Parathyroid adenoma (tissue), 2 donors: Measurements from ENCODE around the gene KCNQ1.

Experiments
- H2AFZ ChIP-seq: fragments of 300-600 bp; sonication (generic); one replicate; pipeline ENCODE4 v1.7.0; 2017; ENCODE audit warnings: antibody characterized with exemption, mild to moderate bottlenecking
- H3K27ac ChIP-seq: fragments of 300-600 bp; sonication (generic); one replicate; pipeline ENCODE4 v1.7.0; 2017
- H3K27me3 ChIP-seq: fragments of 300-600 bp; sonication (generic); one replicate; pipeline ENCODE4 v1.7.0; 2017; ENCODE audit warnings: low read length; ENCODE audit not compliant: control insufficient read depth, insufficient read depth
- H3K36me3 ChIP-seq: fragments of 300-600 bp; sonication (generic); one replicate; pipeline ENCODE4 v1.7.0; 2017; ENCODE audit warnings: low read length; ENCODE audit not compliant: control insufficient read depth, insufficient read depth
- H3K4me1 ChIP-seq: fragments of 300-600 bp; sonication (generic); one replicate; pipeline ENCODE4 v1.7.0; 2017; ENCODE audit warnings: control low read depth
- H3K4me2 ChIP-seq: fragments of 300-600 bp; sonication (generic); one replicate; pipeline ENCODE4 v1.7.0; 2017; ENCODE audit warnings: low read length
- H3K4me3 ChIP-seq: fragments of 300-600 bp; sonication (generic); one replicate; pipeline ENCODE4 v1.7.0; 2017; ENCODE audit warnings: low read depth, low read length
- H3K79me2 ChIP-seq: fragments of 300-600 bp; sonication (generic); one replicate; pipeline ENCODE4 v1.7.0; 2017; ENCODE audit warnings: control low read depth
- H3K9ac ChIP-seq: fragments of 300-600 bp; sonication (generic); one replicate; pipeline ENCODE4 v1.7.0; 2017; ENCODE audit warnings: mild to moderate bottlenecking
- H3K9me3 ChIP-seq: fragments of 300-600 bp; sonication (generic); one replicate; pipeline ENCODE4 v1.7.0; 2017; ENCODE audit warnings: low read length; ENCODE audit not compliant: control insufficient read depth
- CTCF ChIP-seq: fragments of 300-600 bp; sonication (generic); IDR thresholded peaks from one replicate; pipeline ENCODE4 v1.7.0; 2017; ENCODE audit warnings: antibody characterized with exemption, mild to moderate bottlenecking
- donor health status: primary hyperparathyroidism.

Gene KCNQ1

GRCh38 chr11:2729841-2730240 is 285.0 kb downstream of the KCNQ1 start:
- H3K9me3 ChIP-seq = no peaks in the 10 kb centered on the region
- no peak overlapping the region for H3K4me3 ChIP-seq
- no peaks in the 10 kb centered on the region for H3K27me3 ChIP-seq
- H3K79me2 ChIP-seq = no peaks in the 10 kb centered on the region
- no peak overlapping the region for H3K9ac ChIP-seq
- H3K4me2 ChIP-seq = no peak overlapping the region
- H3K27ac ChIP-seq = no peak overlapping the region
- no peak overlapping the region for H2AFZ ChIP-seq
- no peaks in the 10 kb centered on the region for H3K36me3 ChIP-seq
- TF ChIP-seq CTCF = no peak
- H3K4me1 ChIP-seq = no peaks in the 10 kb centered on the region

DNA sequence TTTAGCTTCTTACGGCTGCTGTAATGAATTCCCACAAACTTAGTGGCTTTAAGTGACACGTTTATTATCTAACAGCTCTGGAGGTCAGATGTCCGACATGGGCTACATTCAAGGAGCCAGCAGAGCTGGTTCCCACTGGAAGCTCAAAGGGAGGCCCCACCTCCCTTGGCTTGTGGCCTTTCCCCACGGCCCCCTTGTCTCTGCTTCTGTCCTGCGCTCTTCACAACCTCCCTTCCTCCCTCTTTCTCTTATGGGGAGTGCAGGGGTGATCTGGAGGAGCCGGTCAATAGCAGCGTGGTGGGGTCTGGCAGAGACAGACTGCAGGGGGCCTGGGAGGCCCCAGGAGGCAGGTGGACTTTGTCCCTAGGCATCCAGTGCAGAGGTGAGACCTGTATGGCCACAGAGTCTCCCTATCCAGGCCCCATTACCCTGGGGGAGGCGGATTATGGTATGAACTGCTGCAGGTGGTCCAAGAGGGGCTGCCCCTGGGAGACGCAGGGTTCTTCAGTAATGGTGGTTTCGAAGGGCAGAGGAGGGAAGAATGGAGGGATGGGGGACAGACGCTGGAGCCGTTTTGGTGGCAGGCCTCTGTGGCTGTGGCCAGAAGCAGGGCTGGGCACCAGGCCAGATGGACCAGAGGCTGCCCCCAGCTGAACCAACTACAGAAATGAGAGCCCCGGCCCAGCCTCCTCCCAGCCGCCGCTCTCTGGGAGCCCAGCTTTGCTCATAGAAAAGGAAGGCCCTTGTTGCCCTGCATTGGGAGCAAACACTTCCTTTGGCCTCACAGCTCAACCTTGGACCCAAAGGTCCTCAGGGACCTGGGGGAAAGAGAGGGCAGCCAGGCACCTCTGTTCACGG is 285.7 kb downstream of the KCNQ1 start:
- Histone ChIP-seq H3K9me3 (no peaks in the 10 kb centered on the region), H3K9ac (no peak overlapping the region), H3K4me1 (no peaks in the 10 kb centered on the region), H3K4me2 (no peak overlapping the region), H3K79me2 (no peaks in the 10 kb centered on the region), H3K36me3 (no peaks in the 10 kb centered on the region), H3K27ac (no peak overlapping the region), H3K27me3 (no peaks in the 10 kb centered on the region), H2AFZ (no peak overlapping the region), H3K4me3 (no peak overlapping the region)
- TF ChIP-seq CTCF = no peak

DNA sequence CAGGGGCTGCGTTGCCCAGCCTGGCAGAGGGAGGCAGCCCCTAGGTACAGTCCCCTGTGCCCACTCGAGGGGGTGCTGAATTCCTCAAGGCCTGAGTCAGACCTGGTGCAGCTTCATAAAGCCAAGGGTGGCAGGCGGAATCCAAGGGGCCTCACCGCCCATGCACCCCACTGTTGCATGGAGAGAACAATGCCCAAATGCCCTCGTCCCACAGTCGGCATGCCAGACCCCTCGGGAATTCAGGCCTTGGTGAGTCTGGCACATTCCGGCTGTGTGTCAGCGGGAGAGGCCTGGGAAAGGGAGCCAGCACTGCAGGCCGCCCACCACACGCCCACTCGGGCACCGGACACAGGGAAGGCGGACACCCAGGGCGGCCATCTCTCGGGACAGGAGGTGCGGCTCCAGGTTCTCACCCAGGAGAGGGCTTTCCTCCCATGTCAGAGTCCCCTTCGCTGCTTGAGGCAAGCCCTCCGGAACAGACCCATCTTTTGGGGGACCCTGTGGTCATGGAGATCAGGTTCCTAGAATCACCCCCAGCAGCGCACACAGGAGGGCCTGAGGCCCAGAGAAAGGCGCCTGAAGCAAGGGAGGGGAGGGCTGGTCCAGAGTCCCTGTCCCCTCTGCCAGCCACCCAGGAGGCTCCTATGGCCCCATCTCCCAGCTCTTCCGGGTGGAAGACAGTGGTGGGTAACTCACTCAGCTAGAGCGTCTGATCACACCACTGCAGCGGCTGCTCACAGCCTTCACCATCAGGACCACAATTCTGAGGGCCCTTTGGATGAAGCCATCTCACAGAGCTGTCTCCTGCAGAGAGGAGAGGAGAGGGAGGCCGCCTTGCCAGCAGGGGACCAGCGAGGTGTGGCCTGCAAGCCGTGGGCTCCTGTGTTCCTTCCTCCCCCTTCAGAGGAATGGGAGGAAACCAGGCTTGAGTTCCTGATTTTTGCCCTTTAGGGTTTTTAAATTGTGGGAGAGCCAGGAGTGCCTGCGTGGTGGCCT is 286.6 kb downstream of the KCNQ1 start:
- H3K36me3 ChIP-seq = no peaks in the 10 kb centered on the region
- no peaks in the 10 kb centered on the region for H3K9me3 ChIP-seq
- no peak for TF ChIP-seq CTCF
- no peaks in the 10 kb centered on the region for H3K4me1 ChIP-seq
- no peak overlapping the region for H3K4me2 ChIP-seq
- no peaks in the 10 kb centered on the region for H3K27me3 ChIP-seq
- H3K4me3 ChIP-seq = no peak overlapping the region
- no peak overlapping the region for H2AFZ ChIP-seq
- H3K27ac ChIP-seq = no peak overlapping the region
- H3K79me2 ChIP-seq = no peaks in the 10 kb centered on the region
- no peak overlapping the region for H3K9ac ChIP-seq

- no peaks in the 10 kb centered on the region for H3K36me3 ChIP-seq
- TF ChIP-seq CTCF = no peak
- no peaks in the 10 kb centered on the region for H3K4me1 ChIP-seq
- no peak overlapping the region for H3K27ac ChIP-seq
- no peak overlapping the region for H2AFZ ChIP-seq
- no peaks in the 10 kb centered on the region for H3K9me3 ChIP-seq
- H3K9ac ChIP-seq = no peak overlapping the region
- H3K79me2 ChIP-seq = no peaks in the 10 kb centered on the region
- H3K4me2 ChIP-seq = no peak overlapping the region
- H3K4me3 ChIP-seq = no peak overlapping the region
- no peaks in the 10 kb centered on the region for H3K27me3 ChIP-seq
Observed at GRCh38 chr11:2732261-2732939, 287.6 kb downstream of the KCNQ1 start.
